ENCODE measurements around the gene KIF21A.
"Not testable (repeated sequence)": the region's sequence is repeated elsewhere in the genome, so short reads cannot be mapped to it uniquely, and the experiment has no call there.

Gene KIF21A

DNA sequence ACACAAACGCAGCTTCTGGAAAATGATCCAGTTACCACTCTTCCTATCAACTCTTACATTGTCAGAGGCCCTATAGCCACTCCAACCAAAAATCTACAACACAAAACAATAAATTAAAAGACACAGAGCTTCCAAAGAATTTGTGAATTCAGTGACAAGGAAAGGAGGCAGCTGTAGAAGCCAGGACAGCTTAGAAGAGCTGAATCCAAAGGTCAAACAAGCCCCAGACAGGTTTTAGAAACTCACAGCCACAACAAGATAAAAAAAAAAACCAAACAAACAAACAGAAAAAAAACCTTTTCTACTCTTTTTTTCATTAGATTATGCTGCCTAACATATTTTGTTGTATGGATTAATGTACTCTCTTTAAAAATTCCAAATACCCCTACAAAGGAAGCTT is 94.4 kb downstream of the KIF21A start:
- DNase-seq (ENCODE audit: low read depth in 2 of 2), result no peak

DNA sequence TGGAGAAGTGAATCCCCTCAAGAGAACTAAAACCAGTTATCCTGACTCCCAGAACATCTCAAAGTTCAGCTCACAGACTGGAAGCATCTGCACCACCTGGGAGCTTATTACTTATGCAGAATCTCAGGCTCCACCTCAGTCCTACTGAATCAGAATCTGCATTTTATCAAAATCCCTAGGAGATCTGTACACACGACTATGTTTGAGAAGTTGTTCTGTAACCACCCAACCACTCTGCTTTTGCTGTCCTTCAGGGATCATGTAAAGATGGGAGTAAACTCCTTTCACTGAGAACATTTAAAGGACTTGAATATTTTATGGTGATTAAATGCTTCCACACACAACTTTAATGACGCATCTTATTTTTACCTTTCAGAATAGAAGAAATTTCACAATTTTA is 98.0 kb downstream of the KIF21A start:
- no peak for DNase-seq (ENCODE audit: low read depth in 2 of 2)

DNA sequence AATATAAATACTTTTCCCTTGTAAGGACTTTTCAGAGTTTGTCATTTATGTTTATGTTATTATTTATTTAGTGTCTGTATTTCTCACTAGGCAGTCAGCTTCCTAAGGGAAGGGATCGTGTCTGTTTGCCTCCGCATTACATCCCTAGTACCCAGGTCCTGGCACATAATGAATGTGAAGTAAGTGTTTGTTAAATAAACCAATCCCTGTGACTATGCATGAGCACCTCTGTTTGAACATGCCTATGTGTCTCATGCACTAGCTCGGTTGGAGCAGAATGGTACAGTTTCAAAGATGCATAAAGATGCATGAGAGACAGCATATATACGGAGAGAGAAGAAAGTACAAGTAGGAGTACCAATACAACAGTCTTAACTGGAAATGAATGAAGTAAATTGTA is 99.3 kb downstream of the KIF21A start:
- DNase-seq (ENCODE audit: low read depth in 2 of 2), result no peak

- no peak for DNase-seq (ENCODE audit: low read depth in 2 of 2)
Observed at GRCh38 chr12:39341761-39342160, 101.2 kb downstream of the KIF21A start.

- DNase-seq (ENCODE audit: low read depth in 2 of 2), result no peak
Observed at GRCh38 chr12:39341179-39341578, 101.7 kb downstream of the KIF21A start.

DNA sequence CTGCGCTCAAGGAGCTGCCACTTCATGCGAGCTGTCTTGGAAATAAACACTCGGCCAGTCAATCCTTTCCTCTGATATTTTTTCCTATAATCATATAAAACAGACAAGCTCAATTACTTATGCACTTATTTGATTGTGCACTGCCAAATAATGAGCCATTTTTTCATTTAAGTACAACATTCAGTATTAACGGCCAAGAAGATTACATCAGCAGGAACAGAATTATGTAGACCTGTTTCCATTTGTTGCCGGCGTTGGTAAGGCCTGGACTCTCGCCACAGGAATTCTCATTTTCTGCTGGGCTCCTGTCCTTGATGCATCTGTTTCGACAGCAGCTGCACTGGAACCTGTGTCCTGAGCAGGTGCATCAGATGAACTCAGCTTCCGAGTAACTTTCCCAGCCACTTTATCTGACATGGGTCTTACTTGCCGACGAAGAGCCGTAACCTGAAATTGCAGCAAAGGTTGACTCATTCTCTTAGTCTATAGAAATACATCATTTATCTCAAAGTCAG is 110.2 kb downstream of the KIF21A start:
- no peak for DNase-seq (ENCODE audit: low read depth in 2 of 2)

- DNase-seq (ENCODE audit: low read depth in 2 of 2), result no peak
Observed at GRCh38 chr12:39331539-39332261, 111.2 kb downstream of the KIF21A start.

- DNase-seq (ENCODE audit: low read depth in 2 of 2), result no peak
Observed at GRCh38 chr12:39329876-39330275, 113.0 kb downstream of the KIF21A start.

- DNase-seq (ENCODE audit: low read depth in 2 of 2), result no peak
Observed at GRCh38 chr12:39329018-39329417, 113.9 kb downstream of the KIF21A start.

GRCh38 chr12:39327965-39328364 is 115.0 kb downstream of the KIF21A start:
- DNase-seq (ENCODE audit: low read depth in 2 of 2), result no peak

DNA sequence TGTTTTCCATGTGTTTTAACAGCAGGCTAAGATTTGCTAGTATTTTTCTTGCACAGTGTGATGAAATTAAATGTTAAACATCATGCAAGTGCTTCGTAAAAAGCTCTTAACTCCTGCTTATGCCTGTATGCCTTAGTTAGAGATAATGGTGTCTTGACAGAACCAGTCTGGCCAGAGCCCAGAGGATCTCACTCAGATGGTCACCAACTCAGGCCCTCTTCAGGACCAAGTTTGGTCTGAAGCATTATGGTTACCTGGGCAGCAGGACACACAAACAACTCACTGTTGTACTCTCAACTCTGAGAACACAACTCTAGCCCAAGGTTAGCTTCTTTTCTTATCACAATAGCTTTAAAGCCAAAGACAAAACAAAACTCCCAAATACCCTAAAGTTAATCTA is 115.4 kb downstream of the KIF21A start:
- DNase-seq (ENCODE audit: low read depth in 2 of 2), result no peak

DNA sequence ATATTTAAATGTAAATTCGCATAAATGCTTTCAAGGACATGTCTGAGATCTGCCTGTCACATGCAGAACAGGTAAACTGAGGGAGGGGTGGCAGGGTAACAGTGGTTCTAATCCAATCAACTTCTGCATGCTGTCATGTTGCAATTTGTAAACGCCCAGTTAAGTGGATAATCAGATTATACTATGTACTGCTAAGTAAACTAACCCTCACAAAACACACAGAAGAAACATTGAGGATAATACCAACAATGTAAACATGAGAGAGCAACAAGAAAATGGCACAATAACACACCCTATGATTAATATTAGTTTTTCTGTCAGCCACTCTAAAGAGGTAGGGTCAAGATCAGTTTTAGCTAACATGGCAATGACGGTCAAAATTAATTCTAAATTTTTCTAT is 123.7 kb downstream of the KIF21A start:
- DNase-seq (ENCODE audit: low read depth in 2 of 2), result no peak

- DNase-seq (ENCODE audit: low read depth in 2 of 2), result no peak
Observed at GRCh38 chr12:39314547-39314946, 128.4 kb downstream of the KIF21A start.

DNA sequence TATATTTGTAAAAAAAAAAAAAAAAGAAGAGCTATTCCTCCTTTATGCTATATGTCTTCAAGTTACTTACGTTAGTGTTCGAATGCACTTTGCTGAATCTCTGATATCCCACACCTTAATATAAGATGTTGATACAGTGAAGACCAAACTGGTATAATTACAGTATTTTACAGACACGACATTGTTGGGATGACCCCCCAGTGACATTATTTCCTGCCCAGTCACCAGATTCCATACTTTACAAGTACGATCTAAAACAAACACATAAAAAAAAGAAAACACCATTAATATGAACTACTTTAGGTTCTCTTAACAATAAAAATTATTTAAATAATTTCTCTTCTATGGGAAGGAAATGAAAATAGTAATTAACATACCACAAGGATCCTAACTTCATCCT is 133.4 kb downstream of the KIF21A start:
- no peak for DNase-seq (ENCODE audit: low read depth in 2 of 2)

GRCh38 chr12:39301422-39301821 is 141.5 kb downstream of the KIF21A start:
- DNase-seq (ENCODE audit: low read depth in 2 of 2), result no peak

GRCh38 chr12:39300799-39301198 is 142.1 kb downstream of the KIF21A start:
- DNase-seq (ENCODE audit: low read depth in 2 of 2), result no peak

DNA sequence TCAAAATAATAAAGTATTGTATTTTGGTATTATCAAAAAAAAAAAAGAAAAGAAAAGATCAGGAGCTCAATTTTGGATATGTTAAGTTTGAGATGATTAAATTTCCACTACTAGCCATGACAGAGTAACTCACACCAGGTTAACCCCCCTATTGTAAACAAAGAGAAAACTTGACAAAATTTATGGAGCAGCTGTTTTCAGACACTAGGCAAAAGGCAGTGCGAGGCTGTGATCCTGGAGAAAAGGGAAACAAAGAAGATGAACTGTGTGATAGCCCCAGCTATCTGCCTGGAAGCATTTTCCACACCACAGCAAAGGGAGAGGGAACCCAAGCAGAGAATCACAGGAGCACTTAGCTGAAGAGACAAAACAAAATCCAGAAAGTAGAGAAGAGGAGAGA is 145.0 kb downstream of the KIF21A start:
- DNase-seq (ENCODE audit: low read depth in 2 of 2), result no peak

DNA sequence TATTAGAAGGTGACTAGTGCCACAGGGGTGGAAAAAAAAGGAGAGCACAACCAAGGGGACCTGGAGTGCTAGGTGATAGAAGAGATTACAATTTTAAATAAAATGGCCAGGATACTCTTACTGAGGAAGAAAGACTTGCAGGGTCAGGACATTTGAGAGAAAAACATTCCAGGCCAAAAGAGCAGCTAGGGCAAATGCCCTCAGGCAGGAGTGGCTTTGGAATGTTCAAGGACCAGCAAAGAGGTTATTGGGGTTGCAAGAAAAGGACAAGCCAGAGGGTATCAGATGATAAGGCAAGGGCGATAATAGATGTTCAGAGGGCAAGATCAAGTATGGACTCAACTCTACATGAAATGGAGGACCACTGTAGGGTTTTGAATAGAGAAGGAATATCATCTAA is 146.4 kb downstream of the KIF21A start:
- no peak for DNase-seq (ENCODE audit: low read depth in 2 of 2)

DNA sequence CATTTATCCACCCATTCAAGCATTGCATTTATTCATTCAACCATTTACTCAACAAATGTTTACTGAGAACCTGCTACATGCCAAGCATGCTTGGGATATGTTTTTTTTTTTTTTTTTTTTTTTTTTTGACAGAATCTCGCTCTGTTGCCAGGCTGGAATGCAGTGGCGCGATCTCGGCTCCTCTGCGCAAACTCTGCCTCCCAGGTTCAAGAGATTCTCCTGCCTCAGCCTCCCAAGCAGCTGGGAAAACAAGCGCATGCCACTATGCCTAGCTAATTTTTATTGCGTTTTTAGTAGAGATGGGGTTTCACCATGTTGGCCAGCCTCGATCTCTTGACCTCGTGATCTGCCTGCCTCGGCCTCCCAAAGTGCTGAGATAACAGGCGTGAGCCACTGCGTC is 147.3 kb downstream of the KIF21A start:
- DNase-seq (ENCODE audit: low read depth in 2 of 2), result not testable (repeated sequence)

- no peak for DNase-seq (ENCODE audit: low read depth in 2 of 2)
Observed at GRCh38 chr12:39294715-39295114, 148.2 kb downstream of the KIF21A start.

GRCh38 chr12:39292125-39292630 is 150.7 kb downstream of the KIF21A start:
- no peak for DNase-seq (ENCODE audit: low read depth in 2 of 2)

GRCh38 chr12:39287817-39288216 is 155.1 kb downstream of the KIF21A start:
- DNase-seq (ENCODE audit: low read depth in 2 of 2), result no peak

- DNase-seq (ENCODE audit: low read depth in 2 of 2), result no peak
Observed at GRCh38 chr12:39287409-39287808, 155.5 kb downstream of the KIF21A start.

GRCh38 chr12:39278426-39278825 is 164.5 kb downstream of the KIF21A start:
- no peak for DNase-seq (ENCODE audit: low read depth in 2 of 2)
